Kasumi-1 (cell line): ENCODE measurements around the gene NTRK2.

ENCODE experiments used
- DNase-seq, 2 experiments: peaks; one replicate each; lab custom pipeline; 2025; lab: John Stamatoyannopoulos, UW

The NTRK2 gene

GRCh38 chr9:84818791-84819190 is 149.3 kb downstream of the NTRK2 start:
- DNase-seq = no peak

- no peak for DNase-seq
Observed at GRCh38 chr9:84819491-84819991, 150.0 kb downstream of the NTRK2 start.

GRCh38 chr9:84821431-84821830 is 151.9 kb downstream of the NTRK2 start:
- no peak for DNase-seq

DNA sequence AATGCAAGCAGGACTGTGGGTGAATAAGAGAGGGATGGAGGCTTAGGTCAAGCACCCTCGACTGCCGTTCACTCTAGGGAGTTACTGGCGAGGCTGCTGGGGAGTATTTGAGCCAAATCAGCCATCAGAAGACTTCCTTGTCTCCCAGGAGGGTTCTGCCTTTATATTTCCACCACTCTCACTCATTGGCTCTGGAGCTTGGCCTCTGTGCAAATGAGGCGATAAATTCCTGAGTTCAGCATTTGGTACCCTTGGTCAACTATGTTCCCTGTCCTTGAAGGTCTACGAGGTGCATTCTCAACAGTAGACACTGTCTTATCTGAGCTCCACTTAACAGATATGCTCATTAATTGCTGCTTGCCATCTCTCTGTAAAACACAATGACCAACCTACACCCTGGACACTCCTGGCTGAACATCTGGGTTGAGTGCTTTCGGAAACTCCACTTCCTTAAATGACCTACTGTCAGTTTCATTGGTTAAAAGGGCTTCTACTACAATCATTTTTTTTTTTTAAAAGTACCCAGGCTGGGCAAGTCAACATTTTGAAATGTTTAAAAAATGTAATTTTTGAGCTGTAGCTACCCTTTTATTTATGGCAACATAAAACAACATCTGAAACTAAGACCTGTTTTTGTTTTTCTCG is 153.2 kb downstream of the NTRK2 start:
- DNase-seq = no peak

DNA sequence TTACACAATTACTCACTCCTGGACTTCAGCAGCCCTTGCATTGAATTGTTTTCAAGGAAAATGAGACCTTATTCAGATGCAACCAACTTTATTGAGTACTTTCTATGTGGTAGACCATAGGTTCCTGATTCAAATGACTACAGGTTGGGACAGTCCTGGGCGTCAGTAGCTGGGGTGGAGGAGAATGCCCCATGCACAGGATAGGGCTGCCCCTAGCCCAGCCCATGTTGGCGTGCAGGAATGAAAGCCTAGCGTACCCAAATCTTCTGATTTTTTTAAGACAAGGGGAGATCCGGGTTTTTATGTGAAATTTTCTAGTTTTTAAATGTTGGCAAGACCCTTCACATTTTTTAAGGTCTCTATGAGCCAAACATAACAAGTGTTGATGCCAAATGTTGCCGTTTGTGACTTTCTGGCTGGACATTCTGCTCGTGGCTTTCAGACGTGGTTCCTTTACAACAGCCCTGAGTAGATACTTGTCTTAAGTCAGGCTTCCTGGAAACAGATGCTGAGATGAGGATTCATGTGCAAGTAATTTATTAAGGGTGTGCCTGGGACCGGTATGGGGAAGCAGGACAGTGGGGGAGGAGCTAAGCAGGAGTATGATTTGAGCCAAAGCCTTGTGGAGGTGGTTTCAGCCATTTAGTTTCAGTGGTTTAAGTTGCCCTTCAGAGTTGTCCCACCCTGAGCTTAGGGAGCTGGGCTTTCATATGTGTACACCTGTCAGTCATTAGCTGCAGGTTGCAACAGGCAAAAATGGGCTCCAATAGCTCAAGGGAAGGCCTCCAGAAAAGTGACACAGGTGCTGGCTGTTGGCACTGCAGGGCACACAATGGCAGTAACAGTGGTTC is 154.1 kb downstream of the NTRK2 start:
- DNase-seq = no peak

DNA sequence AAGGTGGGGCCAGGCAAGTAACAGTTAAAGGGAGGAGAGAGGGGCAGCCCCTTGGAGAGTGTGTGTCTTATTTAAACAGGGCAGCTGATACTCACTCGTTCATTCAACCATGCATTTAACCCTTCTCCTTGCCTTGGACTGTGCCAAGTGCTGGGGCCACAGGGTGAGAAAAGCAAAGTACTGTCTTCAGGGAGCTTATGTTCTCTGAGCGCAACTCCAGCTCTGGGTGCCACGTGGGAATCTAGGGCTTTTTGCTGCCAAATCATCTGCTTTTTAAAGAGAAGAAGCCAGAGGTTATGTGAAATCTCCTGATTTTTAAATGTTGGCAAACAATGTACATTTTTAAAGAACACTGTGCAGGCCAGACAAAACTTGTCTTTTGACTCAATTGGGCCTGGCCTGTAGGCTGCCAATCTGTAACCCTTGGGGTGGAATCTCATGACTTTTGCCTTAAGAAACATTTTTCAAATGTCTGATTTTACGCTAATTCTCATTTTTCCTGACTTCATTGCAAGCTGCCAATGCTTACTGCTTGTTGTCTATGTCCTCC is 157.8 kb downstream of the NTRK2 start:
- no peak for DNase-seq

DNA sequence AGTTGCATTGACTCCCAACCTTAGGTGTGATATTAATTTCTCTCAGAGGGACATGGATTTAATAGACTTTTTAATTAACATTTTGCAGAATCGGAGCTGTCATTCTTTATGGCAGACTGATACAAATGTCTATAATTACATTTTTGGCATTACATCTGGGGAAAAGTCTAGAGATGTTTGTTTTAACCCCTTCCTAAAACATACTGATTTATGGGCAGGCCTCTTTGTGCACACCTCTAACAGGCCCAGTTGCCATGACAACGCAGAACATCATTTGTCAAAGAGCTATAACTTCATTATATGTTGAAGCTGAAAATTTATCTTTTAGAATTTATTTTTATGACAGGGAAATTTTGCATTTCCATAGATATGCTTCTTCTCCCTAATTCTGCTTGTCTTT is 158.5 kb downstream of the NTRK2 start:
- no peak for DNase-seq

DNA sequence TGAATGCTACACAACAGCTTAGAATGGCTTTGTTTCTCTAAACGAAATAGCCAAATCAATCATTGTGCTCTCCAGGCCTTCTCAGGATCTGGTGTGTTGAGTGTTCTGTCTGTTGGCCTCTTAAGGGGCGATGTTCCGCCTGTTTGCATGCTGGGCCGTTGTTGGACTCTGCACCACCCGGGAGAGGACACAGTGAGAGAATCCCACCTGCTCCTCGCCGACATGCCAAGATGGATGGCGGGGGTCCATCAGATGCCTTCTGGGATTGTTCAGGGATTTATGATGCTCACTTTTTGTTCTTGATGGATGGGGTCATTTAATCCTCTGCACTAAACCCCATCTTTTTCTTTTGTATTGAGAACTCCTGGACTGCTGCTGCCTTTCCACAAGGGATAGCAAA is 159.9 kb downstream of the NTRK2 start:
- DNase-seq = no peak

DNA sequence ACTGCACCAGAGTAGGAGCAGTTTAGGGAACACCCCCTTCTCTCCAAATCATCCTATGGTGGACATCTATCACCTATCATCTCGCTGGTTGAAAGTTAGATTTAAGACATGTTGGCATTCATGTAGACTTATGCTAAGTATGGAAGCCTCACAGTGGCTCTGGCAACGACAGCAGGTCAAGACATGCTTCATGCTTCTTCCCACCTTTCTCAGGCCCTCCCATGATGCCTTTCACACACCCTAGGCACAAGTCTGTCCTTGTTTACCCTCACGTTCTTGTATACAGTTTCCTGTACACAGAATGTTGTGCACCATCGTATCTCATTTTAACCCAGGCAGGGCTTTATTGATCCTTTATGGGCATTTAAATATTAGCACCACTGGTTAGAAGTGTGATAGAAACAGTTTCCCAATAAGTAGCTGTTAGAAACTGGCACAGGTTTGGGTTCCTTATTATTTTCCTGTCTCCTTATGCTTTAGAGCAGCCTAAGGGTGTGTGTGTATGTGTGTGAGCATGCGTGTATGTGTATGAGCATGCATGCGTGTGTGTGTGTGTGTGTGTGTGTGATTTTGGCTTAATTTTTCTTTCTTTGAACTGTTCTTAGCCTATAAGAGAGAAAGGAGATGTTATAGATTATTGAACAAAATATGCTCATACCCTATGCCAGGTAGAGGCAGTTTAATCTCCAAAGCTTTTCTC is 160.6 kb downstream of the NTRK2 start:
- no peak for DNase-seq

GRCh38 chr9:84831377-84831776 is 161.8 kb downstream of the NTRK2 start:
- no peak for DNase-seq

- no peak for DNase-seq
Observed at GRCh38 chr9:84832453-84832852, 162.9 kb downstream of the NTRK2 start.

GRCh38 chr9:84834426-84834825 is 164.9 kb downstream of the NTRK2 start:
- no peak for DNase-seq

- DNase-seq = no peak
Observed at GRCh38 chr9:84835745-84836144, 166.2 kb downstream of the NTRK2 start.

- DNase-seq = no peak
Observed at GRCh38 chr9:84838879-84839278, 169.3 kb downstream of the NTRK2 start.

GRCh38 chr9:84839541-84839940 is 170.0 kb downstream of the NTRK2 start:
- no peak for DNase-seq

- no peak for DNase-seq
Observed at GRCh38 chr9:84841931-84842330, 172.4 kb downstream of the NTRK2 start.

DNA sequence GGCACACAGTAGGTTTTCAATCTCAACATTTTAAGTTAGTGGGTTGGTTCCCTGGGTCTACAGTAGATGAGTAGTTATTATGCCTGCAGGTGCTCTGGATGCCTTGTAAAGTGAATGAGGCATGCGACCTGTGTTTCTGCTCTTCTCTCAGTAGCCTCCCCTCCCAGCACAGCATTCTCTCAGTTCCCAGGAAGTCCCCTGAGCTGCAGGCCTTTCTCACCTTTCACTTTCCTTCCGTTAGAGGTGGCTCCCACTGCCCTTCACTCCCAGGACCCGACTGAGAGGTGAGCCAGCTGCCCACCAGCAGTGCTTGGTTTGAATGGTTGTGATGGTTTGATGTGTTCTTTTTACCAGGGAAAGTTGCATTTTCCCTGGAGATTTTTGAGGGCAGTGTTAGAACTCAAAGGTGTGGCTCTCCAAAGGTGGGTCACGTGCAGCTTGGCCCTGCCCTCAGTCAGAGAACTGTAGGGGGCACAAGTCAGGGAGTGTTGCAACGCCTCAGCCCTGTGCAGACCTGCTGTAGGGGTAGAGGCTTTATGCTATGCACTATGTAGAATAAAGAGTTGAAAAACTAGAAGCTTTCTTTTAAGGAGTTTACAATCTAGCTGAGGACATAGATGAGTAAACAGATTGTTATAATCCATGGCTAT is 173.8 kb downstream of the NTRK2 start:
- no peak for DNase-seq

DNA sequence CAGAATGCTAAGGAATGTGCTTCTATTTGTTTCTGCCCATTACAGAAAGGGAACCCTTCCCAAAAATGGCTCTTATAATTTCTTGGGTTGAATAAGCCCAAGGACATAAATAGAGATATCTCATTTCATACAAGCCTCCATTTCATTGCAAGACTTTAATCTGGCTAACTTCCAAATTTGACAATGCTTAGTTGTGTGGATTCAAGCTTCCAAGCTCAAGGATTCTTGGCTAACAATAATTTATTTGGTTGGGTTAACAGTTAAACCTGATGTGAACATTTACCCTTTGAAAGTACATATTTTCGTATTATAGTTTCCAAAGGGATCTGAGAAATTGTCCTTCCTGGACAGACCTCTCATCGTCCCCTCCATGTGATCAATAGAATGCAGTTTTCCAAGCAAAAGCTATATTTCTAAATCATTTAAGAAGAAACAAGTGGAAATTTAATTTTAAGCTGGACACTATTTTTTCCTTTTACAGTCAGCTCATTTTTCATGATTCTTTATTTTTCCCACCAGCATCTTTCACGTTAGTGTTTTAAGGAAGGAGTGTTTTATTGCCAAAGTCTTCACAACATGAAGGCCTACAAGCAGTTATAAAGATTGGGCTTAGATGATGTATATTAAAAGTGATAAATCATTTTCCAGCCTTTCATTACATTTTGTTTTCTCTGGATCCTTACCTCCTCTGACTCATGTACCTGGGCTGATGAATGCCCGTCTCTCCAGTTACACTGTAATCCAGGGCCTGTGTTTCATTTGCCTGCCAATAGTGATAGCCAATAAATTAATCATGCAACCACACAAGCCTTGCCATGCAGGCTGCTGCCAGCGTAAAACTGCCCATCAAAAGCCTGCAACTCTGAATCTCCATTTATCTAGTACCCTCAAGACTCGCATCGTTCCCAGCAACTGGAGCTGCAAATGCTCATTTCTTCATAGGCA is 176.7 kb downstream of the NTRK2 start:
- DNase-seq = no peak

- DNase-seq = no peak
Observed at GRCh38 chr9:84846906-84847305, 177.4 kb downstream of the NTRK2 start.

- DNase-seq = no peak
Observed at GRCh38 chr9:84849049-84849448, 179.5 kb downstream of the NTRK2 start.
